Measurements from ENCODE around the gene DGKD. TPM values are rescaled to one million over a fixed set of nuclear protein-coding genes. Genes with fewer than 3 reads are reported as not detected.
"Not testable (repeated sequence)": the region's sequence is repeated elsewhere in the genome, so short reads cannot be mapped to it uniquely, and the experiment has no call there.

DGKD gene
- total and polyA plus RNA-seq, 9 of the 15 experiments (the other 6 are each of a cell fraction or from before 2014, with no cell fraction given): 0.52 to 29.5 (median 10.6) TPM

GRCh38 chr2:233334915-233335314, 19.4 kb upstream of the DGKD start (continued):
- TF ChIP-seq THRB (CRISPR knock-in tag; conservative IDR thresholded peaks at IDR 0.05): no peak
- no peak for TF ChIP-seq E2F8 (IDR thresholded peaks at IDR 0.05; ENCODE audit: low read depth, partially characterized antibody)
- no peak for TF ChIP-seq ZNF12 (CRISPR knock-in tag; IDR thresholded peaks at IDR 0.05)
- TF ChIP-seq SRF (CRISPR knock-in tag; IDR thresholded peaks at IDR 0.05): no peak
- no peak for TF ChIP-seq HMGN3 (IDR thresholded peaks at IDR 0.05; ENCODE audit: borderline replicate concordance, extremely low read depth, insufficient read length, low read depth, low read length)
- no peak for TF ChIP-seq PCBP2 (IDR thresholded peaks at IDR 0.05; ENCODE audit: low read depth, low read length, poor library complexity, severe bottlenecking)

GRCh38 chr2:233336091-233336490, 18.2 kb upstream of the DGKD start:
- POLR2A ChIA-PET: interaction anchor here (0.8 kb wide), 1 partner anchor 15 kb away, joined by 3 read pairs; no protein-coding TSS in a partner anchor
- BruUV-seq (replicated peaks); intact Hi-C loops (cut with micrococcal nuclease): not testable (repeated sequence)

More at GRCh38 chr2:233336091-233336490, 18.2 kb upstream of the DGKD start:
- H3K9ac ChIP-seq (ENCODE audit: insufficient read depth in 1 of 2, low read depth in 2 of 2, low read length in 2 of 2); H3K4me2 ChIP-seq (ENCODE audit: insufficient read depth, low read length); H3K27me3 ChIP-seq (ENCODE audit: control insufficient read depth in 2 of 2, insufficient read depth in 2 of 2, low read length in 2 of 2); H3K9me1 ChIP-seq (ENCODE audit: control insufficient read depth, insufficient read depth, low read length); H3K79me2 ChIP-seq (ENCODE audit: control insufficient read depth, insufficient read depth, low read length); H3K4me3 ChIP-seq; ATAC-seq; H3K9me3 ChIP-seq (replicated peaks; ENCODE audit: control insufficient read depth, insufficient read depth, low read depth, low read length); H4K20me1 ChIP-seq (replicated peaks; ENCODE audit: control insufficient read depth, insufficient read depth, low read length); H2AFZ ChIP-seq (ENCODE audit: low read depth, low read length); in situ Hi-C loops (cut with MboI); H3K27ac ChIP-seq (ENCODE audit: extremely low read depth, low read depth, low read length); FAIRE-seq; H3K36me3 ChIP-seq (ENCODE audit: control insufficient read depth, insufficient read depth, low read length); DNase-seq (ENCODE audit: extremely low read depth in 1 of 4, low spot score in 3 of 4); CTCF ChIA-PET (ENCODE audit: low intra/inter-chr PET ratio): not testable (repeated sequence)
- H3K4me1 ChIP-seq (replicated peaks in 1 of 2; ENCODE audit: control insufficient read depth in 2 of 2, insufficient read depth in 2 of 2, low read length in 2 of 2): peaks cover 6 to 11% of the 10 kb centered on the region in 2 experiments
- WGBS (ENCODE audit: insufficient coverage, low coverage, missing lambda C conversion rate): 71% methylated on average over 8 of the region's 13 CpGs
